Activated naive CD4-positive, alpha-beta T cell treated with anti-CD3 and anti-CD28 coated beads, Interleukin-2, amount 10 ng/mL, durations not matched to agents 7 days and 5 days (primary cell): Measurements from ENCODE around the gene KMT2C.
A peak's percentile ranks its signal among the peaks of the same experiment; 100 is the strongest.

ENCODE experiments used
- CTCF ChIA-PET: fragments of 350-600 bp; sonication (Branson Sonifier 250); formaldehyde crosslinking; loops from one replicate; lab custom pipeline; 2021; ENCODE audit warnings: antibody characterized with exemption; lab: Charles Lee
- DNase-seq: peaks from one replicate; pipeline ENCODE4 v3.0.0-alpha.2; 2020
- H3K27ac Mint-ChIP-seq: one replicate; pipeline ENCODE4 v1.8.0; 2021; ENCODE audit warnings: mild to moderate bottlenecking, moderate library complexity, mixed read lengths
- H3K27me3 Mint-ChIP-seq: one replicate; pipeline ENCODE4 v1.8.0; 2021; ENCODE audit warnings: mild to moderate bottlenecking, mixed read lengths
- H3K36me3 Mint-ChIP-seq: one replicate; pipeline ENCODE4 v1.8.0; 2021; ENCODE audit warnings: mixed read lengths
- H3K4me1 Mint-ChIP-seq: one replicate; pipeline ENCODE4 v1.8.0; 2021; ENCODE audit warnings: mixed read lengths
- H3K4me3 Mint-ChIP-seq: one replicate; pipeline ENCODE4 v1.8.0; 2021; ENCODE audit warnings: mild to moderate bottlenecking, moderate library complexity, mixed read lengths
- H3K9me3 Mint-ChIP-seq: one replicate; pipeline ENCODE4 v1.8.0; 2021; ENCODE audit warnings: mixed read lengths

Gene KMT2C

GRCh38 chr7:152142976-152143595 lies 292.7 kb downstream of the KMT2C start:
- peak; percentile 50 for DNase-seq
- Mint-ChIP-seq H3K4me1 (peaks cover 43% of the 10 kb centered on the region), H3K9me3 (no peaks in the 10 kb centered on the region), H3K36me3 (peaks cover 67% of the 10 kb centered on the region), H3K27me3 (no peaks in the 10 kb centered on the region), H3K27ac (peak overlapping the region; percentile 98), H3K4me3 (peak overlapping the region; percentile 20)
- CTCF ChIA-PET = interaction anchor here (0.9 kb wide), 1 partner anchor 10 kb away, joined by 3 read pairs; no protein-coding TSS in a partner anchor

- Mint-ChIP-seq H3K36me3 (peaks cover 70% of the 10 kb centered on the region), H3K27ac (peak overlapping the region; percentile 61), H3K27me3 (no peaks in the 10 kb centered on the region), H3K4me1 (peaks cover 36% of the 10 kb centered on the region), H3K9me3 (no peaks in the 10 kb centered on the region), H3K4me3 (no peak overlapping the region)
- DNase-seq = no peak
- CTCF ChIA-PET = no interaction called here
Observed at GRCh38 chr7:152140560-152140959, 295.2 kb downstream of the KMT2C start.

- peaks cover 66% of the 10 kb centered on the region for H3K36me3 Mint-ChIP-seq
- no peaks in the 10 kb centered on the region for H3K27me3 Mint-ChIP-seq
- H3K27ac Mint-ChIP-seq = peak overlapping the region; percentile 61
- H3K9me3 Mint-ChIP-seq = no peaks in the 10 kb centered on the region
- no peak overlapping the region for H3K4me3 Mint-ChIP-seq
- DNase-seq = no peak
- CTCF ChIA-PET = no interaction called here
- peaks cover 31% of the 10 kb centered on the region for H3K4me1 Mint-ChIP-seq
Observed at GRCh38 chr7:152140067-152140466, 295.7 kb downstream of the KMT2C start.

- CTCF ChIA-PET = no interaction called here
- H3K4me1 Mint-ChIP-seq = peaks cover 6% of the 10 kb centered on the region
- DNase-seq = no peak
- no peaks in the 10 kb centered on the region for H3K27me3 Mint-ChIP-seq
- H3K9me3 Mint-ChIP-seq = no peaks in the 10 kb centered on the region
- H3K36me3 Mint-ChIP-seq = peaks cover 56% of the 10 kb centered on the region
- H3K27ac Mint-ChIP-seq = no peak overlapping the region
- H3K4me3 Mint-ChIP-seq = no peak overlapping the region
Observed at GRCh38 chr7:152137476-152138025, 298.3 kb downstream of the KMT2C start.

GRCh38 chr7:152136686-152137085 lies 299.1 kb downstream of the KMT2C start:
- Mint-ChIP-seq H3K9me3 (no peaks in the 10 kb centered on the region), H3K27ac (peak overlapping the region; percentile 64), H3K36me3 (peaks cover 50% of the 10 kb centered on the region), H3K4me3 (no peak overlapping the region), H3K27me3 (no peaks in the 10 kb centered on the region), H3K4me1 (no peaks in the 10 kb centered on the region)
- DNase-seq = no peak
- CTCF ChIA-PET = no interaction called here

- H3K27ac Mint-ChIP-seq = no peak overlapping the region
- CTCF ChIA-PET = no interaction called here
- DNase-seq = no peak
- no peaks in the 10 kb centered on the region for H3K27me3 Mint-ChIP-seq
- H3K36me3 Mint-ChIP-seq = peaks cover 42% of the 10 kb centered on the region
- H3K9me3 Mint-ChIP-seq = no peaks in the 10 kb centered on the region
- no peak overlapping the region for H3K4me3 Mint-ChIP-seq
- no peaks in the 10 kb centered on the region for H3K4me1 Mint-ChIP-seq
Observed at GRCh38 chr7:152133804-152134203, 302.0 kb downstream of the KMT2C start.

GRCh38 chr7:152132812-152133211 lies 303.0 kb downstream of the KMT2C start:
- CTCF ChIA-PET = no interaction called here
- Mint-ChIP-seq H3K9me3 (no peaks in the 10 kb centered on the region), H3K4me3 (no peak overlapping the region), H3K27me3 (no peaks in the 10 kb centered on the region), H3K4me1 (no peaks in the 10 kb centered on the region), H3K27ac (no peak overlapping the region), H3K36me3 (peaks cover 40% of the 10 kb centered on the region)
- no peak for DNase-seq

- peaks cover 44% of the 10 kb centered on the region for H3K36me3 Mint-ChIP-seq
- H3K4me1 Mint-ChIP-seq = no peaks in the 10 kb centered on the region
- peak overlapping the region; percentile 8 for H3K27ac Mint-ChIP-seq
- CTCF ChIA-PET = no interaction called here
- no peaks in the 10 kb centered on the region for H3K27me3 Mint-ChIP-seq
- no peaks in the 10 kb centered on the region for H3K9me3 Mint-ChIP-seq
- H3K4me3 Mint-ChIP-seq = no peak overlapping the region
- no peak for DNase-seq
Observed at GRCh38 chr7:152131981-152132494, 303.8 kb downstream of the KMT2C start.

- no peaks in the 10 kb centered on the region for H3K4me1 Mint-ChIP-seq
- no peaks in the 10 kb centered on the region for H3K9me3 Mint-ChIP-seq
- peaks cover 40% of the 10 kb centered on the region for H3K36me3 Mint-ChIP-seq
- no peak for DNase-seq
- H3K4me3 Mint-ChIP-seq = no peak overlapping the region
- CTCF ChIA-PET = no interaction called here
- no peaks in the 10 kb centered on the region for H3K27me3 Mint-ChIP-seq
- H3K27ac Mint-ChIP-seq = no peak overlapping the region
Observed at GRCh38 chr7:152130658-152131590, 304.9 kb downstream of the KMT2C start.

GRCh38 chr7:152129682-152130081 lies 306.1 kb downstream of the KMT2C start:
- Mint-ChIP-seq H3K36me3 (peaks cover 51% of the 10 kb centered on the region), H3K27me3 (no peaks in the 10 kb centered on the region), H3K9me3 (peaks cover 7% of the 10 kb centered on the region), H3K4me3 (no peak overlapping the region), H3K27ac (no peak overlapping the region), H3K4me1 (no peaks in the 10 kb centered on the region)
- DNase-seq = no peak
- CTCF ChIA-PET = no interaction called here

- Mint-ChIP-seq H3K36me3 (peaks cover 56% of the 10 kb centered on the region), H3K27me3 (no peaks in the 10 kb centered on the region), H3K4me3 (no peak overlapping the region), H3K27ac (no peak overlapping the region), H3K4me1 (no peaks in the 10 kb centered on the region), H3K9me3 (peaks cover 13% of the 10 kb centered on the region)
- no peak for DNase-seq
- CTCF ChIA-PET = no interaction called here
Observed at GRCh38 chr7:152128741-152129461, 306.9 kb downstream of the KMT2C start.

- no peak for DNase-seq
- peaks cover 57% of the 10 kb centered on the region for H3K36me3 Mint-ChIP-seq
- H3K27me3 Mint-ChIP-seq = no peaks in the 10 kb centered on the region
- no peaks in the 10 kb centered on the region for H3K4me1 Mint-ChIP-seq
- H3K9me3 Mint-ChIP-seq = peaks cover 15% of the 10 kb centered on the region
- CTCF ChIA-PET = no interaction called here
- H3K4me3 Mint-ChIP-seq = no peak overlapping the region
- H3K27ac Mint-ChIP-seq = no peak overlapping the region
Observed at GRCh38 chr7:152128252-152128651, 307.6 kb downstream of the KMT2C start.

GRCh38 chr7:152127229-152127628 lies 308.6 kb downstream of the KMT2C start:
- H3K4me3 Mint-ChIP-seq = no peak overlapping the region
- H3K9me3 Mint-ChIP-seq = peaks cover 15% of the 10 kb centered on the region
- CTCF ChIA-PET = no interaction called here
- peaks cover 7% of the 10 kb centered on the region for H3K4me1 Mint-ChIP-seq
- no peak overlapping the region for H3K27ac Mint-ChIP-seq
- peaks cover 63% of the 10 kb centered on the region for H3K36me3 Mint-ChIP-seq
- no peaks in the 10 kb centered on the region for H3K27me3 Mint-ChIP-seq
- DNase-seq = no peak

- peaks cover 15% of the 10 kb centered on the region for H3K9me3 Mint-ChIP-seq
- peak overlapping the region; percentile 75 for H3K27ac Mint-ChIP-seq
- DNase-seq = no peak
- peaks cover 64% of the 10 kb centered on the region for H3K36me3 Mint-ChIP-seq
- H3K4me1 Mint-ChIP-seq = peaks cover 8% of the 10 kb centered on the region
- no peaks in the 10 kb centered on the region for H3K27me3 Mint-ChIP-seq
- H3K4me3 Mint-ChIP-seq = no peak overlapping the region
- CTCF ChIA-PET = no interaction called here
Observed at GRCh38 chr7:152126741-152127140, 309.1 kb downstream of the KMT2C start.
